Measurements from ENCODE around the gene HJV. TPM values are rescaled to one million over a fixed set of nuclear protein-coding genes. Genes with fewer than 3 reads are reported as not detected.

HJV gene
- total and polyA plus RNA-seq, 9 donors: not detected

GRCh38 chr1:145974721-145975120 lies 46.8 kb downstream of the HJV start:
- DNase-seq: peak in 1 of 5 donors; percentile 12
- H3K27me3 ChIP-seq: no peaks in the 10 kb centered on the region
- WGBS, 3 donors: 67 to 74% (median 70%) methylated on average over 7 of the region's 7 CpGs
- intact Hi-C loops (cut with DNase I): no loop called here
- H3K9me3 ChIP-seq: no peaks in the 10 kb centered on the region
- H3K36me3 ChIP-seq: no peaks in the 10 kb centered on the region
- peaks cover 13% of the 10 kb centered on the region for H3K4me1 ChIP-seq (ENCODE audit: insufficient read depth)
- H3K4me3 ChIP-seq: no peak overlapping the region
- no peak overlapping the region for H3K27ac ChIP-seq
- TF ChIP-seq POLR2A (IDR thresholded peaks at IDR 0.05) (no peak), CTCF (IDR thresholded peaks at IDR 0.05) (no peak), EP300 (IDR thresholded peaks at IDR 0.05) (no peak)

DNA sequence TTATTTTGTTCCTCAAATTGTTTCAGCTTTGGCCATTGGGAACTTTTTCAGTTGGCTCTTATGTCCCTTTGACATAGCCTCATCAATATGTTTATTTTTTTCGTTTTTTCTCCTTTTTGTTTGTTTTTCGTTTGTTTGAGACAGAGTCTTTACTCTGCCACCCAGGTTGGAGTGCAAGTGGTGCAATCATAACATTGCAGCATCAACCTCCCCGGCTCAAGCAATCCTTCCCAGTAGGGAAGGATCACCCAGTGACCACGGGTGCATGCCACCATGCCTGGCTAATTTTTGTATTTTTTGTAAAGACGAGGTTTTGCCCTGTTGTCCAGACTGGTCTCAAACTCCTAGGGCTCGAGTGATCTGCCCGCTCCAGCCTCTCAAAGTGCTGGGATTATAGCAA lies 49.0 kb downstream of the HJV start:
- Histone ChIP-seq H3K4me1 (ENCODE audit: insufficient read depth) (no peaks in the 10 kb centered on the region), H3K27me3 (no peaks in the 10 kb centered on the region), H3K36me3 (no peaks in the 10 kb centered on the region), H3K9me3 (no peaks in the 10 kb centered on the region), H3K4me3 (no peak overlapping the region), H3K27ac (no peak overlapping the region)
- 78 to 89% (median 83%) methylated on average over 7 of the region's 7 CpGs for WGBS, 3 donors
- no peak for TF ChIP-seq POLR2A (IDR thresholded peaks at IDR 0.05)
- no peak for TF ChIP-seq CTCF (IDR thresholded peaks at IDR 0.05)
- no peak for TF ChIP-seq EP300 (IDR thresholded peaks at IDR 0.05)
- peak in 1 of 5 donors; percentile 4 for DNase-seq
- intact Hi-C loops (cut with DNase I): no loop called here

Small RNA genes lying within 50 kb of the gene (small RNA-seq; reads per million reads assigned to genes)
- gene RNVU1-6: not detected

Other genes with a start within 250 kb of the HJV start
- 10 to 100 TPM in 6 of 7 donors, 1 to 10 TPM in 1; 9.9 to 15.5 (median 12.2) TPM for gene RNF115, start 197.6 kb downstream of the HJV start, total RNA-seq
- 10 to 100 TPM in 1 of 2 donors, 1 to 10 TPM in 1; 7.8 to 27.9 TPM for gene RNF115, start 197.6 kb downstream of the HJV start, polyA plus RNA-seq
- 10 to 100 TPM; 25.8 to 32.5 (median 27.0) TPM for gene POLR3C, start 197.5 kb downstream of the HJV start, total RNA-seq
- gene POLR3C, start 197.5 kb downstream of the HJV start, polyA plus RNA-seq: 10 to 100 TPM; 21.1 to 41.9 TPM
- 1 to 10 TPM; 2.3 to 5.1 (median 2.9) TPM for gene NUDT17, start 176.1 kb downstream of the HJV start, total RNA-seq
- gene NUDT17, start 176.1 kb downstream of the HJV start, polyA plus RNA-seq: 1 to 10 TPM; 3.9 to 4.8 TPM
- gene PIAS3, start 162.7 kb downstream of the HJV start, total RNA-seq: 10 to 100 TPM; 22.9 to 64.1 (median 40.1) TPM
- 10 to 100 TPM; 30.5 to 33.8 TPM for gene PIAS3, start 162.7 kb downstream of the HJV start, polyA plus RNA-seq
- 1 to 10 TPM; 2.1 to 6.5 (median 3.0) TPM for gene ANKRD35, start 135.9 kb downstream of the HJV start, total RNA-seq
- gene ANKRD35, start 135.9 kb downstream of the HJV start, polyA plus RNA-seq: 1 to 10 TPM; 2.6 to 2.8 TPM
- 1 to 10 TPM; 1.5 to 4.8 (median 2.8) TPM for gene ITGA10, start 111.7 kb downstream of the HJV start, total RNA-seq
- 1 to 10 TPM; 2.5 to 4.5 TPM for gene ITGA10, start 111.7 kb downstream of the HJV start, polyA plus RNA-seq
- gene PEX11B, start 103.0 kb downstream of the HJV start, total RNA-seq: 10 to 100 TPM; 18.2 to 30.3 (median 26.9) TPM
- 10 to 100 TPM; 22.1 to 44.4 TPM for gene PEX11B, start 103.0 kb downstream of the HJV start, polyA plus RNA-seq
- gene RBM8A, start 94.3 kb downstream of the HJV start, total RNA-seq: 100 to 1,000 TPM in 6 of 7 donors, 10 to 100 TPM in 1; 84.4 to 127 (median 113) TPM
- 100 to 1,000 TPM in 1 of 2 donors, 10 to 100 TPM in 1; 91.6 to 101 TPM for gene RBM8A, start 94.3 kb downstream of the HJV start, polyA plus RNA-seq
- gene LIX1L, start 63.7 kb downstream of the HJV start, total RNA-seq: 100 to 1,000 TPM in 1 of 7 donors, 10 to 100 TPM in 6; 37.9 to 102 (median 73.9) TPM
- 10 to 100 TPM; 28.7 to 52.6 TPM for gene LIX1L, start 63.7 kb downstream of the HJV start, polyA plus RNA-seq
- gene ANKRD34A, start 57.2 kb downstream of the HJV start, total RNA-seq: 1 to 10 TPM in 6 of 7 donors, under 1 TPM in 1; 0.48 to 5.2 (median 3.1) TPM
- gene ANKRD34A, start 57.2 kb downstream of the HJV start, polyA plus RNA-seq: under 1 TPM; 0.50 to 0.62 TPM
- gene POLR3GL, start 57.0 kb downstream of the HJV start, total RNA-seq: 10 to 100 TPM; 16.7 to 27.9 (median 23.4) TPM
- 10 to 100 TPM; 40.6 to 51.4 TPM for gene POLR3GL, start 57.0 kb downstream of the HJV start, polyA plus RNA-seq
- 1,000 to 10,000 TPM in 1 of 7 donors, 100 to 1,000 TPM in 6; 335 to 1,406 (median 617) TPM for gene TXNIP, start 25.2 kb downstream of the HJV start, total RNA-seq
- gene TXNIP, start 25.2 kb downstream of the HJV start, polyA plus RNA-seq: 1,000 to 10,000 TPM in 1 of 2 donors, 100 to 1,000 TPM in 1; 570 to 1,154 TPM
- 1 to 10 TPM in 6 of 7 donors, under 1 TPM in 1; 0.57 to 4.7 (median 2.6) TPM for gene NBPF10, start 123.1 kb upstream of the HJV start, total RNA-seq
- gene NBPF10, start 123.1 kb upstream of the HJV start, polyA plus RNA-seq: 1 to 10 TPM; 1.2 to 2.9 TPM
- 10 to 100 TPM; 34.9 to 63.2 (median 43.2) TPM for gene NOTCH2NLA, start 207.3 kb upstream of the HJV start, total RNA-seq
- 10 to 100 TPM; 12.0 to 15.0 TPM for gene NOTCH2NLA, start 207.3 kb upstream of the HJV start, polyA plus RNA-seq

Data from ovary (tissue), 9 donors.